Measurements from ENCODE around the gene NID1. TPM values are rescaled to one million over a fixed set of nuclear protein-coding genes. Genes with fewer than 3 reads are reported as not detected.
"Not testable (repeated sequence)": the region's sequence is repeated elsewhere in the genome, so short reads cannot be mapped to it uniquely, and the experiment has no call there.

NID1 gene
- total RNA-seq, 4 donors from 2014 or later = 131 to 458 (median 203) TPM

DNA sequence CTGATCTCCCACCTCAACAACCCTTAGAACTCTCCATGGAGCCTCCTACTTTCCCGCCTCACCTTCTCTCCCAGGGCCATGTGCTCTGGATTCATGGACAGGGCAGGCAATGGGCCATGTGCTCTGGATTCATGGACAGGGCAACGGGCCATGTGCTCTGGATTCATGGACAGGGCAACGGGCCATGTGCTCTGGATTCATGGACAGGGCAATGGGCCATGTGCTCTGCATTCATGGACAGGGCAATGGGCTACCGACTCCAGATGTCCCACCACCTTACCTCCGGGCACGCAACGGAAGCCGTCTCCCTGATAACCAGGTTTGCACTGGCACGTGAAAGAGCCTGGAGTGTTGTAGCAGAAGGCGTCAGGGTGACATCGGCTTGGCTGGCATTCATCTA, 53.2 kb downstream of the NID1 start:
- DNase-seq (ENCODE audit: low spot score) (no peak), ATAC-seq (ENCODE audit: low FRiP score) (no peak)
- TF ChIP-seq, protein P1, sequence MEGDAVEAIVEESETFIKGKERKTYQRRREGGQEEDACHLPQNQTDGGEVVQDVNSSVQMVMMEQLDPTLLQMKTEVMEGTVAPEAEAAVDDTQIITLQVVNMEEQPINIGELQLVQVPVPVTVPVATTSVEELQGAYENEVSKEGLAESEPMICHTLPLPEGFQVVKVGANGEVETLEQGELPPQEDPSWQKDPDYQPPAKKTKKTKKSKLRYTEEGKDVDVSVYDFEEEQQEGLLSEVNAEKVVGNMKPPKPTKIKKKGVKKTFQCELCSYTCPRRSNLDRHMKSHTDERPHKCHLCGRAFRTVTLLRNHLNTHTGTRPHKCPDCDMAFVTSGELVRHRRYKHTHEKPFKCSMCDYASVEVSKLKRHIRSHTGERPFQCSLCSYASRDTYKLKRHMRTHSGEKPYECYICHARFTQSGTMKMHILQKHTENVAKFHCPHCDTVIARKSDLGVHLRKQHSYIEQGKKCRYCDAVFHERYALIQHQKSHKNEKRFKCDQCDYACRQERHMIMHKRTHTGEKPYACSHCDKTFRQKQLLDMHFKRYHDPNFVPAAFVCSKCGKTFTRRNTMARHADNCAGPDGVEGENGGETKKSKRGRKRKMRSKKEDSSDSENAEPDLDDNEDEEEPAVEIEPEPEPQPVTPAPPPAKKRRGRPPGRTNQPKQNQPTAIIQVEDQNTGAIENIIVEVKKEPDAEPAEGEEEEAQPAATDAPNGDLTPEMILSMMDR (IDR thresholded peaks at IDR 0.05) = no peak

DNA sequence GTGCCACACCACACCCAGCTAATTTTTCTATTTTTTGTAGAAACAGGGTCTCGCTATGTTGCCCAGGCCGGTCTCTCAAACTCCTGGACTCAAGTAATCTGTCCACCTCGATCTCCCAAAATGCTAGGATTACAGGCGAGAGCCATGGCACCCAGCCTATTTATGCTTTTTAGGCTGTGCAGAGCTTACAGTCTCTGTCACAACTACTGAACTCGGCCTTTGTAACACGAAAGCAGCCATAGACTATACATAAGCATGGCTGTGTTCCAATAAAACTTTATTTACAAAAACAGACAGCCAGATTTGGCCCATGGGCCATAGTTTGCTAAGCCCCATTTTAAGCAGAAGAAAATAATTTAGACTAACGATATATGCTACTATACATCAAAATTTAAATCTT, 54.4 kb downstream of the NID1 start:
- ATAC-seq (ENCODE audit: low FRiP score) (no peak), DNase-seq (ENCODE audit: low spot score) (no peak)
- TF ChIP-seq, protein P1 (IDR thresholded peaks at IDR 0.05) = no peak

DNA sequence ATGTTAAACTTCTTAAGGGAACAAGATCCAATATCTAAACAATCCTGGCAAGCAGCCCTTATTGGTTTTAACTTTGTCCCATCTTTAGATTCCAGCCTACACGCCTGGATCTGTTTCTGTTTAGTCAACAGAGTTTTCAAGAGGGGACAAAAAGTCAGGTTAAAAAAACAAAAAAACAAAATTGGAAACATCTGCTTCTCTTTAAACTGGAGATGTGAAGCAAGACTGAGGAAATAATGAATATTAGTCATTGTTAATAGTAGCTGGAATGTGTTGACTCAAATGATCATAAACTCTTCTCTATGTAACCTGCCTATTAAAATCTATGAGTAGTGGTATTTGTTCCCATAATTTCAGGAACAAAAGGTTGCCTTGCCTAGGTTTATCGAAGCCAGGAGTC, 55.0 kb downstream of the NID1 start:
- ATAC-seq (ENCODE audit: low FRiP score) = no peak
- DNase-seq (ENCODE audit: low spot score) = no peak
- TF ChIP-seq, protein P1 (IDR thresholded peaks at IDR 0.05) = no peak

DNA sequence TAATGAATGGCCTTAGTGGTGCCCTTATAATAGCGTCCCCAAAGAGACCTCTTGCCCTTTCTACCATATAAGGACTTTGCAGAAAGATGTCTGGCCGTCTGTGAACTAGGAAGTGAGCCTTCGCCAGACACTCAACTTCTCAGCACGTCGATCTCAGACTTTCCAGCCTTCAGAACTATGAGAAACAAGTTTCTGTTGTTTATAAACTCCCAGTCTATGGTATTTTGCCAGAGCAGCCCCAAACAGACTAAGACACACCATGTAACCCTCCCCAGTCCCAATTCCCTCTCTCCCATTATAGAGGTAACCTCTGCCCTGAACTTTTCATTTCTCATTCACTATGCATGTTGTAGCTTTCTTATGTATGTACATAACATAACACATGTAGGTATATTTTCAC, 55.7 kb downstream of the NID1 start:
- ATAC-seq (ENCODE audit: low FRiP score) (no peak), DNase-seq (ENCODE audit: low spot score) (no peak)
- TF ChIP-seq, protein P1 (IDR thresholded peaks at IDR 0.05) = no peak

DNA sequence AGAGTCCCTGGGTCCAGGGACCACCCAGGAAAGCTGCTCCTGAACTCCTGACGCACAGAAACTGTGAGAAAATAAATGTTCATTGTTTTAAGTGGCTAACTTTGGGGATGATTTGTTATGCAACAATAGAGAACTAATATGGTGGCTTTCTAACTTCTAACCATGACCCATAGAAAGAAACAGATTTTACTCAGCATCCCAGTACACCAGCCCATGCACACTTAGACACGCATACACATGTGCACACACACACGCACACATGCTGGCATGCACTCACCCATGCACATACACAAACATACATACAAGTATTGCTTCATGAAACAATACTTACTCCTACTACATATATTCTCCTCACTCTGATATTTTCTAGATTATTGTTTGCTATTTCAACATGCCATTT, 57.1 kb downstream of the NID1 start:
- TF ChIP-seq, protein P1 (IDR thresholded peaks at IDR 0.05) = no peak
- ATAC-seq (ENCODE audit: low FRiP score) = no peak
- no peak for DNase-seq (ENCODE audit: low spot score)

DNA sequence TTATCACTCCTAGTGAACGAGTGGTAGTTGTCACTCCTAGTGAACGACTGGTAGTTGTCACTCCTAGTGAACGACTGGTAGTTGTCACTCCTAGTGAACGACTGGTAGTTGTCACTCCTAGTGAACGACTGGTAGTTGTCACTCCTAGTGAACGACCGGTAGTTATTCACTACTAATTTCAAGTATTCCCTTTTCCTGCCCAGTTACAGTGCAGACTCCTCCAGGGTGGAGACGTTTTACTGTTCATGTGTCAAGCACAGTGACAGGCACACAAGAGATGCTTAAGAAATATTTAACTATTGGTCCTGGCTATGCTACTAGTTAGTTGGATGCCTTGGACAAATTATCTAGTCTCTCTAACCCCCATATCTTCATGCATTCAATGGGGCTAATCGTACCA, 61.8 kb downstream of the NID1 start:
- DNase-seq (ENCODE audit: low spot score); ATAC-seq (ENCODE audit: low FRiP score): not testable (repeated sequence)

DNA sequence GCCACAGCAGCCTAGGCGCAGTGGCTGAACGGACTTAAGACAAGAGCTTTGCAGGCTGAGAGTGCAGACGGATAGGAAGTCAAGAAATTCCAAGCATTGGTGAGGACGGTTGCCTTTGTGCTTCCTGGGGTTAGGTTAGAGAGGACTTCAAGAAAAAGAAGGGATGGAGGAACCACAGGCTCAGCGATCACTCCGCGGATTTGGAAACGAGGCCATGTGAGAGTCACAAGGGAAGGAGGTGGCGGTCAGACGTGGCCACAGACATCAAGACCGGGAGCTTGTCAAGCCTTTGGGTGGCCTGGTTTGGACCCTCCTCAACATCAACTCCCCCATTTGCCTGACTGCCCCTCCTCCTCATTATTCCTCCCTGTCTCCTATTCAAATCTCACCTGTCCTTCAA, 62.3 kb downstream of the NID1 start:
- no peak for ATAC-seq (ENCODE audit: low FRiP score)
- no peak for DNase-seq (ENCODE audit: low spot score)
- TF ChIP-seq, protein P1 (IDR thresholded peaks at IDR 0.05) = no peak

DNA sequence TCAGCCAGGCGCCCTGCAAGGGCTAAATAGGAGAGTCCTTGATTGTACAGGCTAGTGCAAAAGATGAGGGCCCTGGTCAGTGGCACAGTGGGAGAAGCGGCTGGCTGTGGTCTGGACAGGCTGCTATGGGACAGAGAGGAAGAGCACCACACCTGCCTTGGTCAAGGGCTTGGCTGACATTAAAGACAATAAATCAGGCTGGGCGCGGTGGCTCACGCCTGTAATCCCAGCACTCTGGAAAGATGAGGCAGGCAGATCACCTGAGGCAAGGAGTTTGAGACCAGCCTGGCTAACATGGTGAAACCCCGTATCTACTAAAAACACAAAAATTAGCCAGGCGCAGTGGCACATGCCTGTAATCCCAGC, 62.9 kb downstream of the NID1 start:
- ATAC-seq (ENCODE audit: low FRiP score) = no peak
- TF ChIP-seq, protein P1 (IDR thresholded peaks at IDR 0.05) = no peak
- DNase-seq (ENCODE audit: low spot score) = no peak
